Measurements from ENCODE around the gene NCKAP5. TPM values are rescaled to one million over a fixed set of nuclear protein-coding genes. Genes with fewer than 3 reads are reported as not detected.

The NCKAP5 gene
- total RNA-seq, 3 donors from 2014 or later: 1.9 to 6.3 (median 2.3) TPM

DNA sequence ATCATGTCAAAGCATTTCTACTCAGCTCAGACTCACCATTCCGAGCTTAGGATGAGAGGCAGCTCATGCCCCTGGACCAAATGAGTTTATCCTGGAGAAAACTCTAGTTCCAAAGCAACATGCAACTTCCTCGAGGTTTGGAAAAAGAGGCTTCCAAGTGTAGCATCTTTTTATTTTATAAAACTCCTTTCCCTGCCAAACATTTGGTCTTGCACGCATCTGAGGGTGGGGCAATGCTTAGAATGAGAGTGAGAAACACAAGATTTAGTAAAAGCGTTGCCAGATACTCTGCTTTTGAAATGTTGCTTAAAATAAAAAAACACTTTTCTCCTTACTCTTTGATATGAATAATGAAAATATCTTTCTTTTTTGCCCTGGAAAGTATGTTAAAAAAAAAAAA lies 151.5 kb downstream of the NCKAP5 start:
- ATAC-seq (no peak), DNase-seq (no peak)
- H3K4me1 ChIP-seq (ENCODE audit: low read depth): no peaks in the 10 kb centered on the region
- no peak overlapping the region for H3K4me3 ChIP-seq
- intact Hi-C loops (cut with DNase I, micrococcal nuclease): no loop called here
- H3K9me3 ChIP-seq: no peaks in the 10 kb centered on the region
- no peaks in the 10 kb centered on the region for H3K36me3 ChIP-seq (ENCODE audit: low read depth)
- TF ChIP-seq, protein P1, sequence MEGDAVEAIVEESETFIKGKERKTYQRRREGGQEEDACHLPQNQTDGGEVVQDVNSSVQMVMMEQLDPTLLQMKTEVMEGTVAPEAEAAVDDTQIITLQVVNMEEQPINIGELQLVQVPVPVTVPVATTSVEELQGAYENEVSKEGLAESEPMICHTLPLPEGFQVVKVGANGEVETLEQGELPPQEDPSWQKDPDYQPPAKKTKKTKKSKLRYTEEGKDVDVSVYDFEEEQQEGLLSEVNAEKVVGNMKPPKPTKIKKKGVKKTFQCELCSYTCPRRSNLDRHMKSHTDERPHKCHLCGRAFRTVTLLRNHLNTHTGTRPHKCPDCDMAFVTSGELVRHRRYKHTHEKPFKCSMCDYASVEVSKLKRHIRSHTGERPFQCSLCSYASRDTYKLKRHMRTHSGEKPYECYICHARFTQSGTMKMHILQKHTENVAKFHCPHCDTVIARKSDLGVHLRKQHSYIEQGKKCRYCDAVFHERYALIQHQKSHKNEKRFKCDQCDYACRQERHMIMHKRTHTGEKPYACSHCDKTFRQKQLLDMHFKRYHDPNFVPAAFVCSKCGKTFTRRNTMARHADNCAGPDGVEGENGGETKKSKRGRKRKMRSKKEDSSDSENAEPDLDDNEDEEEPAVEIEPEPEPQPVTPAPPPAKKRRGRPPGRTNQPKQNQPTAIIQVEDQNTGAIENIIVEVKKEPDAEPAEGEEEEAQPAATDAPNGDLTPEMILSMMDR (IDR thresholded peaks at IDR 0.05): no peak

DNA sequence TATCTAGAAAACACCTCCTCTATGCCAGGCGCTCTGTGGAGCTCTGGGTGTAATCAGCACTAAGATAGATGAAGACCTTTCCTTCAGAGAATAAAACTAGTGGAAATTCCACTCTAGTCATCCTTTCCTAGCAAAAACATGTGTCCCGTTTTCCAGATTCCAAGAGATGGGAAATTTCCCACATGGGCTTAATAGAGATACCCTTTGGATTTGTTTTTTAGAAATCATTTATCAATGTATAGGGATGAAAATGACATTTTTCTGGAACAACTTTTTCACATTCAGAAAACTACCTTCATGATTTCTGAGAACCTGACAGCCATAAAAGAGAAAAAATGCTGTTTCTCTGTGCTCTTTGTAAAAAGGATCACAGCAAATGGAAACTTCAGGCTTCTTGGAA lies 152.1 kb downstream of the NCKAP5 start:
- Histone ChIP-seq H3K4me3 (no peak overlapping the region), H3K4me1 (ENCODE audit: low read depth) (no peaks in the 10 kb centered on the region), H3K36me3 (ENCODE audit: low read depth) (no peaks in the 10 kb centered on the region), H3K9me3 (no peaks in the 10 kb centered on the region)
- TF ChIP-seq, protein P1 (IDR thresholded peaks at IDR 0.05): no peak
- ATAC-seq (no peak), DNase-seq (no peak)
- intact Hi-C loops (cut with DNase I, micrococcal nuclease): no loop called here

DNA sequence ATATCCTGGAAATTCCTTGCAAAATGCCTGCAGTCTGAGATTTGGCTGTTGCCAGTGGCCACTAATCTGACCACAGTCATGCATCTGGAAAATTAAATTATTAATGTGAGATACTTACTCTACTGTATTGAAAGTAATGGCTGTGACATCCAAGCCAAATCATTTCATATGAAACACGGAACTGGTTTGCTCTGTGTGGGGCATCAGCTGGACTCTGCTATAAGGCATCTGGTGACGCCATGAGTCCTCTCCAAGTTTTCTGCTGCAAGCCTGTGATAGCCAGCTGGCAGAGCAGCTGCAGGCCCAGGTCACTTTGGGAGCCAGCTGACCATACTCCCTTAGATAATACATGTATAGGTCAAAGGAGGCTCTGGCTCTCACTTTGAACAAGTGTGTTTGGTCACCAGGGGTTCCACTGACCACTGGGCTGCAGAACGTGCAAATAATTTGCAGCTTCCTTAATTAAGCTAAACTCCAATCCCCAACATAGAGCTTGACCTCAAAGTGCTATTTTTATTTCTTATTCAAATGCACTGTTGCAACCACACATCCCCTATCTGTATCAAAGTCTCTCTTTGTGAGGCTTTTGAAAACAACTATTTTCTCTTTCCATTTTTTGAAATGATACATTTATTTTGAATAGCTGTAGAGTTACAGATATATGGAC lies 152.9 kb downstream of the NCKAP5 start:
- DNase-seq: no peak
- intact Hi-C loops (cut with DNase I, micrococcal nuclease): no loop called here
- no peak overlapping the region for H3K4me3 ChIP-seq
- TF ChIP-seq, protein P1 (IDR thresholded peaks at IDR 0.05): no peak
- ATAC-seq: no peak
- H3K4me1 ChIP-seq (ENCODE audit: low read depth): no peaks in the 10 kb centered on the region
- no peaks in the 10 kb centered on the region for H3K9me3 ChIP-seq
- no peaks in the 10 kb centered on the region for H3K36me3 ChIP-seq (ENCODE audit: low read depth)

DNA sequence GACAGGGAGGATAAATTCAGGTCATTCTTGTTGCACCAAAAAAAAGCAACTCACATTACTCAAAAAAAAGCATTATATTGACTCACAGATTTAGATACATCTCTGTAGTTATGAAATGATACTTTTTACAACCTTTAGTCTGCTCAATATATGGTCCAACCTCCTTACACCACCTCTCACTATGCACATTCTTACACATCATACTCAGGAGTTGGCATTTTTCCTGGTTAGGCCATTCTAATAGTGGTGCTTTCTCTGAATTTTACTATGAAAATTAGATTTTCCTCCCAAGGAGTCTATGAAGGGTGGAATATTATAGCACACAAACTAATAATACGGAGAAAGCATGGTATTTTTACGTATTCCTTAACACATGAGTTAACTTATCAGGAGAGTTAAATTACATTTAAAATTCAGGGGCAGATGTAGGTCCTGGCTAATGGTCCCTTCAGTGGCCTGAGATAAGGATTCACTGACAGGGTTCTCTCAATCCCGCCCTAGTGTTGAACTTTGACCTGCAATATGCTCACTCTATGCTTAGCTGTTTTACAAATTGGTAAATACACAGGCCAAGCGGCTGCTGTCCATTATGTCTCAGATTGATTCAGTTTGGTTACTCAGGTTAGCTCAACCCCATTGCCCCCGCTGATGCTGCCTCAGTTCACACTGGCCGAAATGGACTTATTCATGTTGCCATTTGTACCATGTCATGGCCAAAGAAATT lies 153.6 kb downstream of the NCKAP5 start:
- Histone ChIP-seq H3K9me3 (no peaks in the 10 kb centered on the region), H3K4me3 (no peak overlapping the region), H3K4me1 (ENCODE audit: low read depth) (no peaks in the 10 kb centered on the region), H3K36me3 (ENCODE audit: low read depth) (no peaks in the 10 kb centered on the region)
- ATAC-seq: peak; percentile 47
- peak in 1 of 3 donors; percentile 26 for DNase-seq
- TF ChIP-seq, protein P1 (IDR thresholded peaks at IDR 0.05): no peak
- intact Hi-C loops (cut with DNase I, micrococcal nuclease): no loop called here

DNA sequence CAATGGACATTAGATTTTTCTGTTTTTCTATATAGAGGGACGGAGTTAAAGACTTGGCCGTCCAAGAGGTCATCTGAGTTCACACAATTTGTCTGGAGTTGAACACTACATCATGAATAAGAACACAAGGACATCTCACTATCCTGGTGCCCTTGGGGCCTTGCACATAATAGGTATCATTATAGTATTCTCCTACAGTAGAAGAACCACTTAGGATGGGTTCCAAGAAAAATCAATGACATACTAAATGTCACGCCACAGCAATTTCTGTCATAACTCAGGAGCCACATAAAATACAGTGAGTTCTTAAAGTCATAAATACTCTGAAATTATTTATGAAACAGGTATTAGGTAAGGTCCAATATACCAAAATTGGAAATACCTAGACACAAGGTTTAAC lies 154.4 kb downstream of the NCKAP5 start:
- DNase-seq (no peak), ATAC-seq (no peak)
- Histone ChIP-seq H3K36me3 (ENCODE audit: low read depth) (no peaks in the 10 kb centered on the region), H3K4me3 (no peak overlapping the region), H3K4me1 (ENCODE audit: low read depth) (no peaks in the 10 kb centered on the region), H3K9me3 (no peaks in the 10 kb centered on the region)
- TF ChIP-seq, protein P1 (IDR thresholded peaks at IDR 0.05): no peak
- intact Hi-C loops (cut with DNase I, micrococcal nuclease): no loop called here
